Endothelial cell of umbilical vein (primary cell): ENCODE results near the gene THAP9. TPM values are rescaled to one million over a fixed set of nuclear protein-coding genes. Genes with fewer than 3 reads are reported as not detected.

Experiments
- BruUV-seq: library from RNA; stranded (reverse); fragments of 400-500 nt; replicated peaks from 2 replicates; lab custom pipeline; 2021; lab: Mats Ljungman, UMichigan
- CTCF ChIA-PET: fragments of 300-600, 350-600 bp; sonication (Branson Sonifier 250); formaldehyde crosslinking; loops from one replicate; lab custom pipeline; 2021; ENCODE audit warnings: antibody characterized with exemption, inconsistent platforms; lab: Charles Lee
- POLR2A ChIA-PET: fragments of 300-600, 350-600 bp; sonication (Branson Sonifier 250); formaldehyde crosslinking; loops from one replicate; lab custom pipeline; 2021; ENCODE audit warnings: antibody characterized with exemption, inconsistent platforms; lab: Charles Lee
- DNase-seq: peaks from one replicate; pipeline ENCODE4 v3.0.0-alpha.2; 2011; ENCODE audit warnings: low read depth, low spot score
- FAIRE-seq: peaks from 2 replicates; lab custom pipeline; 2011; peaks lifted over from hg19 to GRCh38; lab: Jason Lieb, UNC
- H2AFZ ChIP-seq: 2 replicates; pipeline ENCODE4 v1.6.0; 2012; ENCODE audit warnings: low read depth, low read length, control low read depth, inconsistent platforms
- H3K27ac ChIP-seq: 2 replicates; pipeline ENCODE4 v1.5.1; 2011; ENCODE audit warnings: low read depth, mild to moderate bottlenecking, control low read depth, low read length, moderate library complexity; ENCODE audit not compliant: insufficient read depth
- H3K27me3 ChIP-seq, 2 experiments: 2 replicates each; pipeline versions ENCODE4 v1.6.0 to v1.6.1; 2011; ENCODE audit warnings: low read length in 2 of 2, mixed read lengths in 1 of 2; ENCODE audit not compliant: control insufficient read depth in 2 of 2, insufficient read depth in 2 of 2
- H3K36me3 ChIP-seq, 2 experiments: 2 replicates in 1 of 2; 3 replicates in 1 of 2; pipeline ENCODE4 v1.5.1; 2011; ENCODE audit warnings: low read length in 2 of 2, mild to moderate bottlenecking in 1 of 2, moderate library complexity in 1 of 2; ENCODE audit not compliant: control insufficient read depth in 2 of 2, insufficient read depth in 2 of 2; ENCODE audit errors: extremely low read depth in 1 of 2
- H3K4me1 ChIP-seq: 3 replicates; pipeline ENCODE4 v1.5.1; 2011; ENCODE audit warnings: mild to moderate bottlenecking, low read length; ENCODE audit not compliant: control insufficient read depth, insufficient read depth; ENCODE audit errors: extremely low read depth
- H3K4me2 ChIP-seq: 2 replicates; pipeline ENCODE4 v1.6.1; 2011; ENCODE audit warnings: low read length, control low read depth, mixed read lengths; ENCODE audit not compliant: insufficient read depth
- H3K4me3 ChIP-seq, 3 experiments: fragments of 200-600 bp in 1 of 3; sonication (generic), shearing (Covaris generic) in 1 of 3; replicated peaks in 1 of 3; 2 replicates each; pipeline ENCODE4 v1.5.1; 2011 to 2016; ENCODE audit warnings: control low read depth in 3 of 3, low read length in 3 of 3, mild to moderate bottlenecking in 2 of 3, inconsistent platforms in 1 of 3, low read depth in 1 of 3, moderate library complexity in 1 of 3; ENCODE audit not compliant: insufficient read depth in 1 of 3
- H3K79me2 ChIP-seq: 2 replicates; pipeline ENCODE4 v1.6.0; 2012; ENCODE audit warnings: low read length, inconsistent platforms; ENCODE audit not compliant: control insufficient read depth, insufficient read depth
- H3K9ac ChIP-seq: replicated peaks from 2 replicates; pipeline ENCODE3; 2011; ENCODE audit warnings: low read length, control low read depth; ENCODE audit not compliant: insufficient read depth; ENCODE audit errors: extremely low read depth
- H3K9me1 ChIP-seq: replicated peaks from 3 replicates; pipeline ENCODE4 v1.6.0; 2011; ENCODE audit warnings: mild to moderate bottlenecking, low read length; ENCODE audit not compliant: control insufficient read depth, insufficient read depth; ENCODE audit errors: extremely low read depth
- H3K9me3 ChIP-seq: replicated peaks from 2 replicates; pipeline ENCODE4 v1.5.1; 2012; ENCODE audit warnings: low read length, inconsistent platforms; ENCODE audit not compliant: control insufficient read depth, insufficient read depth
- H4K20me1 ChIP-seq: replicated peaks from 2 replicates; pipeline ENCODE3; 2011; ENCODE audit warnings: mild to moderate bottlenecking, low read length; ENCODE audit not compliant: control insufficient read depth, insufficient read depth; ENCODE audit errors: extremely low read depth
- CTCF ChIP-seq, 2 donors: IDR thresholded peaks; 1 replicate in 1 of 2; 2 replicates in 1 of 2; pipeline ENCODE4 v1.5.1; 2011; ENCODE audit warnings: low read length in 2 of 2, mild to moderate bottlenecking in 2 of 2, moderate library complexity in 2 of 2, control low read depth in 1 of 2, inconsistent platforms in 1 of 2, low read depth in 1 of 2; ENCODE audit not compliant: insufficient read depth in 1 of 2; ENCODE audit errors: extremely low read depth in 1 of 2
- EZH2 ChIP-seq: IDR thresholded peaks from 2 replicates; pipeline ENCODE4 v1.6.1; 2012; ENCODE audit warnings: borderline replicate concordance, low read depth, mild to moderate bottlenecking, moderate library complexity, low read length, inconsistent platforms; ENCODE audit not compliant: severe bottlenecking
- FOS ChIP-seq: IDR thresholded peaks from 2 replicates; pipeline ENCODE4 v1.6.1; 2011; ENCODE audit warnings: mild to moderate bottlenecking, low read length, moderate library complexity, borderline replicate concordance; ENCODE audit not compliant: insufficient read depth
- GATA2 ChIP-seq: IDR thresholded peaks from 2 replicates; pipeline ENCODE4 v1.7.0; 2011; ENCODE audit warnings: low read depth, mild to moderate bottlenecking, moderate library complexity, mixed read lengths, low read length; ENCODE audit not compliant: insufficient read length, insufficient read depth
- JUN ChIP-seq: IDR thresholded peaks from 2 replicates; pipeline ENCODE4 v1.6.1; 2011; ENCODE audit warnings: borderline replicate concordance, low read depth; ENCODE audit not compliant: insufficient read length, insufficient read depth
- MAX ChIP-seq: IDR thresholded peaks from 2 replicates; pipeline ENCODE4 v1.6.1; 2011; ENCODE audit not compliant: insufficient read depth, insufficient read length
- MYC ChIP-seq: IDR thresholded peaks from one replicate; pipeline ENCODE4 v1.6.1; 2011; ENCODE audit warnings: mild to moderate bottlenecking, low read depth, low read length
- POLR2A ChIP-seq: IDR thresholded peaks from 2 replicates; pipeline ENCODE4 v1.6.1; 2012; ENCODE audit warnings: low read depth, mild to moderate bottlenecking, control low read depth, low read length
- POLR2AphosphoS5 ChIP-seq: IDR thresholded peaks from 2 replicates; pipeline ENCODE4 v1.6.1; 2012; ENCODE audit warnings: low read depth, mild to moderate bottlenecking, control low read depth, low read length, moderate library complexity; ENCODE audit not compliant: insufficient read depth
- dilution Hi-C: fragments of 300-500 bp; cut with MboI; formaldehyde crosslinking; loops from one replicate; pipeline ENCODE4 v1.15.0; 2019; ENCODE audit warnings: low sequenced_read_pairs; ENCODE audit not compliant: extremely low pct_ligation_motif_present
- intact Hi-C: fragments of 100-400 bp; cut with micrococcal nuclease; formaldehyde crosslinking; loops from one replicate; pipeline ENCODE4 v1.10.0; 2022
- polyA plus RNA-seq, 4 experiments: library from polyadenylated mRNA; depleted of rRNA in 3 of 4; stranded (reverse) in 3 of 4; unstranded in 1 of 4; fragments of >200 nt; gene quantifications; 2 replicates each; pipeline versions ENCODE4 v1.2.1 to v1.2.3, GENCODE V29; 2011 to 2012; ENCODE audit warnings: missing spikeins in 1 of 4
- total RNA-seq: library from RNA; stranded (reverse); gene quantifications from 2 replicates; pipeline ENCODE4 v1.2.3, GENCODE V29; 2021

Gene THAP9
- total and polyA plus RNA-seq, 2 donors (not counting 3 experiments of a cell fraction or from before 2014, with no cell fraction given) = 0.86 to 1.7 TPM

GRCh38 chr4:82899374-82900065 lies 1.0 kb upstream of the THAP9 start:
- CTCF ChIA-PET = interaction anchor here (0.8 to 3.7 kb wide), 12 partner anchors 10 to 382 kb away, joined by 3 to 21 read pairs (median 5); partner anchors contain the start of genes COPS4 and SEC31A
- POLR2A ChIA-PET = interaction anchor here (1.3 to 2.6 kb wide), 2 partner anchors 12 to 135 kb away, joined by 3 to 9 read pairs; partner anchors contain the start of gene COPS4
- Histone ChIP-seq H2AFZ (peak overlapping the region; percentile 30), H3K4me2 (peak overlapping the region; percentile 98), H3K9me3 (no peaks in the 10 kb centered on the region), H3K27me3 (no peaks in the 10 kb centered on the region), H3K4me3 (peak overlapping the region; percentile 71 to 92 (median 90)), H3K79me2 (peaks cover 45% of the 10 kb centered on the region), H4K20me1 (no peaks in the 10 kb centered on the region), H3K4me1 (peaks cover 12% of the 10 kb centered on the region), H3K36me3 (peaks cover under 1 to 6% of the 10 kb centered on the region in 2 experiments), H3K9me1 (no peaks in the 10 kb centered on the region), H3K9ac (peak overlapping the region; percentile 98), H3K27ac (peak overlapping the region; percentile 79)
- dilution Hi-C loops (no loop called here), intact Hi-C loops (loop anchor here (1.0 to 2.0 kb wide), 7 partner anchors 8 to 555 kb away; partner anchors contain the start of genes COQ2, HELQ and SEC31A)
- TF ChIP-seq POLR2A = no peak
- TF ChIP-seq EZH2 = no peak
- TF ChIP-seq JUN = no peak
- no peak for TF ChIP-seq MAX
- TF ChIP-seq CTCF (IDR thresholded peaks at IDR 0.05; ENCODE audit: extremely low read depth in 1 of 2, insufficient read depth in 1 of 2, low read depth in 1 of 2, low read length in 2 of 2) = no peak
- no peak for TF ChIP-seq POLR2AphosphoS5
- no peak for TF ChIP-seq GATA2
- TF ChIP-seq FOS = no peak
- TF ChIP-seq MYC = no peak
- DNase-seq = peak; percentile 45
- FAIRE-seq = no peak
- BruUV-seq = no TSS peak
